ENCODE results near the gene GRM1. TPM values are rescaled to one million over a fixed set of nuclear protein-coding genes. Genes with fewer than 3 reads are reported as not detected.

GRM1 gene
- total RNA-seq, 2 experiments from 2014 or later = not detected

DNA sequence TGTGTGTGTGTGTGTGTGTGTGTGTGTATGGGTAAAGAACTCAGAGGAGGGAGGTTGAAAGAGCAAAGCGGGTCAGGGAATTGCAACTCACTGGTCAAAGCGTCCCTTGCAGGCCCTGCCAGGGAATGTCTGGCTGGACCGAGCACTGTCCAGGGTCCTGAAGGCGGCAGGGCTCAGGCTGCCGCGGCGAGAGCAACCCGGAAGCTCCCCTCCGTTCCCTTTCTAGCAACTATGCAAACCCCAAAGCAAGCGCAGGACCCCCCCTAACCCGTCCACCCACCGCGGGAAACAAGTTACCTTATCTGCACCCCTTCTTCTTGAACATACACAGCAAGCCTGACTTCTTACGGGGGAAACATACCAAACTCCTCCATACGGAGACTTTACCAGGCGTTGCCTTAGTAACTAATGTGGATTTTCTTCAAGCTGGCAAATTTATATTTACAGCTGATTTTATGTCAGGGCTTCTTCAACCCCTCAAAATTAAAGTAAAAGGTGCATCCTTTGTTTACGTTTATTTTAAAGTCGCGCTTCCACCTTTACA is 538 bp upstream of the GRM1 start:
- ATAC-seq (ENCODE audit: poor library complexity) (no peak), DNase-seq (peak in 10 of 14 experiments; percentile 3 to 39 (median 8))
- H3K27me3 Mint-ChIP-seq = peaks cover 84% of the 10 kb centered on the region
- Histone ChIP-seq H3K4me3 (ENCODE audit: low read length) (no peak overlapping the region), H3K9me3 (ENCODE audit: control insufficient read depth in 1 of 2, insufficient read depth in 1 of 2, low read length in 2 of 2) (peaks cover 6 to 24% of the 10 kb centered on the region in 2 experiments), H3K27ac (ENCODE audit: low read depth in 1 of 2, low read length in 2 of 2) (no peak overlapping the region), H3K4me1 (ENCODE audit: insufficient read depth, low read length) (peaks cover 4% of the 10 kb centered on the region), H3K36me3 (ENCODE audit: insufficient read depth, low read length) (no peaks in the 10 kb centered on the region), H3K27me3 (ENCODE audit: control insufficient read depth in 1 of 2, insufficient read depth in 2 of 2, low read length in 2 of 2) (peaks cover 38 to 47% of the 10 kb centered on the region in 2 experiments)
- ChIA-PET POLR2A (no interaction called here), CTCF (no interaction called here)
- H3K4me1 Mint-ChIP-seq (ENCODE audit: low read depth) = peaks cover 10% of the 10 kb centered on the region
- no peaks in the 10 kb centered on the region for H3K36me3 Mint-ChIP-seq (ENCODE audit: low read depth)
- intact Hi-C loops (cut with DNase I, micrococcal nuclease) = no loop called here
- TF ChIP-seq, protein P1, sequence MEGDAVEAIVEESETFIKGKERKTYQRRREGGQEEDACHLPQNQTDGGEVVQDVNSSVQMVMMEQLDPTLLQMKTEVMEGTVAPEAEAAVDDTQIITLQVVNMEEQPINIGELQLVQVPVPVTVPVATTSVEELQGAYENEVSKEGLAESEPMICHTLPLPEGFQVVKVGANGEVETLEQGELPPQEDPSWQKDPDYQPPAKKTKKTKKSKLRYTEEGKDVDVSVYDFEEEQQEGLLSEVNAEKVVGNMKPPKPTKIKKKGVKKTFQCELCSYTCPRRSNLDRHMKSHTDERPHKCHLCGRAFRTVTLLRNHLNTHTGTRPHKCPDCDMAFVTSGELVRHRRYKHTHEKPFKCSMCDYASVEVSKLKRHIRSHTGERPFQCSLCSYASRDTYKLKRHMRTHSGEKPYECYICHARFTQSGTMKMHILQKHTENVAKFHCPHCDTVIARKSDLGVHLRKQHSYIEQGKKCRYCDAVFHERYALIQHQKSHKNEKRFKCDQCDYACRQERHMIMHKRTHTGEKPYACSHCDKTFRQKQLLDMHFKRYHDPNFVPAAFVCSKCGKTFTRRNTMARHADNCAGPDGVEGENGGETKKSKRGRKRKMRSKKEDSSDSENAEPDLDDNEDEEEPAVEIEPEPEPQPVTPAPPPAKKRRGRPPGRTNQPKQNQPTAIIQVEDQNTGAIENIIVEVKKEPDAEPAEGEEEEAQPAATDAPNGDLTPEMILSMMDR (IDR thresholded peaks at IDR 0.05) = no peak
- peaks cover 5% of the 10 kb centered on the region for H3K9me3 Mint-ChIP-seq
- H3K27ac Mint-ChIP-seq = no peak overlapping the region
- H3K4me3 Mint-ChIP-seq = no peak overlapping the region

DNA sequence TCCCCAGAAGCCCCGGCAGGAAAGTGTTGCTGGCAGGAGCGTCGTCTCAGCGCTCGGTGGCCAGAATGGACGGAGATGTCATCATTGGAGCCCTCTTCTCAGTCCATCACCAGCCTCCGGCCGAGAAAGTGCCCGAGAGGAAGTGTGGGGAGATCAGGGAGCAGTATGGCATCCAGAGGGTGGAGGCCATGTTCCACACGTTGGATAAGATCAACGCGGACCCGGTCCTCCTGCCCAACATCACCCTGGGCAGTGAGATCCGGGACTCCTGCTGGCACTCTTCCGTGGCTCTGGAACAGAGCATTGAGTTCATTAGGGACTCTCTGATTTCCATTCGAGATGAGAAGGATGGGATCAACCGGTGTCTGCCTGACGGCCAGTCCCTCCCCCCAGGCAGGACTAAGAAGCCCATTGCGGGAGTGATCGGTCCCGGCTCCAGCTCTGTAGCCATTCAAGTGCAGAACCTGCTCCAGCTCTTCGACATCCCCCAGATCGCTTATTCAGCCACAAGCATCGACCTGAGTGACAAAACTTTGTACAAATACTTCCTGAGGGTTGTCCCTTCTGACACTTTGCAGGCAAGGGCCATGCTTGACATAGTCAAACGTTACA is 817 bp downstream of the GRM1 start:
- DNase-seq = no peak
- peaks cover 81% of the 10 kb centered on the region for H3K27me3 Mint-ChIP-seq
- no peak overlapping the region for H3K4me3 ChIP-seq (ENCODE audit: low read length)
- no peak overlapping the region for H3K27ac ChIP-seq (ENCODE audit: low read depth in 1 of 2, low read length in 2 of 2)
- no peaks in the 10 kb centered on the region for H3K36me3 ChIP-seq (ENCODE audit: insufficient read depth, low read length)
- ATAC-seq (ENCODE audit: poor library complexity) = no peak
- POLR2A ChIA-PET = no interaction called here
- peaks cover 4% of the 10 kb centered on the region for H3K4me1 ChIP-seq (ENCODE audit: insufficient read depth, low read length)
- peaks cover 6 to 24% of the 10 kb centered on the region in 2 experiments for H3K9me3 ChIP-seq (ENCODE audit: control insufficient read depth in 1 of 2, insufficient read depth in 1 of 2, low read length in 2 of 2)
- H3K27me3 ChIP-seq (ENCODE audit: control insufficient read depth in 1 of 2, insufficient read depth in 2 of 2, low read length in 2 of 2) = peaks cover 35 to 50% of the 10 kb centered on the region in 2 experiments
- H3K4me1 Mint-ChIP-seq (ENCODE audit: low read depth) = peaks cover 10% of the 10 kb centered on the region
- intact Hi-C loops (cut with DNase I, micrococcal nuclease) = no loop called here
- H3K9me3 Mint-ChIP-seq = peaks cover 5% of the 10 kb centered on the region
- TF ChIP-seq, protein P1 (IDR thresholded peaks at IDR 0.05) = no peak
- CTCF ChIA-PET = no interaction called here
- H3K27ac Mint-ChIP-seq = no peak overlapping the region
- H3K36me3 Mint-ChIP-seq (ENCODE audit: low read depth) = no peaks in the 10 kb centered on the region
- H3K4me3 Mint-ChIP-seq = no peak overlapping the region

GRCh38 chr6:146032387-146032786 is 3.5 kb downstream of the GRM1 start:
- Mint-ChIP-seq H3K27ac (no peak overlapping the region), H3K36me3 (ENCODE audit: low read depth) (no peaks in the 10 kb centered on the region), H3K27me3 (peaks cover 62% of the 10 kb centered on the region), H3K4me3 (no peak overlapping the region), H3K4me1 (ENCODE audit: low read depth) (peaks cover 10% of the 10 kb centered on the region), H3K9me3 (peaks cover 5% of the 10 kb centered on the region)
- H3K9me3 ChIP-seq (ENCODE audit: control insufficient read depth in 1 of 2, insufficient read depth in 1 of 2, low read length in 2 of 2) = peaks cover 6 to 24% of the 10 kb centered on the region in 2 experiments
- ChIA-PET CTCF (no interaction called here), POLR2A (no interaction called here)
- ATAC-seq (ENCODE audit: poor library complexity) (no peak), DNase-seq (no peak)
- no peak overlapping the region for H3K4me3 ChIP-seq (ENCODE audit: low read length)
- TF ChIP-seq, protein P1 (IDR thresholded peaks at IDR 0.05) = no peak
- H3K4me1 ChIP-seq (ENCODE audit: insufficient read depth, low read length) = peaks cover 4% of the 10 kb centered on the region
- no peaks in the 10 kb centered on the region for H3K36me3 ChIP-seq (ENCODE audit: insufficient read depth, low read length)
- intact Hi-C loops (cut with DNase I, micrococcal nuclease) = no loop called here
- peaks cover 28 to 35% of the 10 kb centered on the region in 2 experiments for H3K27me3 ChIP-seq (ENCODE audit: control insufficient read depth in 1 of 2, insufficient read depth in 2 of 2, low read length in 2 of 2)
- no peak overlapping the region for H3K27ac ChIP-seq (ENCODE audit: low read depth in 1 of 2, low read length in 2 of 2)

Measured in CD4-positive, alpha-beta T cell (primary cell).